H1 (cell line): ENCODE data around the gene CDC42SE1. TPM values are rescaled to one million over a fixed set of nuclear protein-coding genes. Genes with fewer than 3 reads are reported as not detected.
A peak's percentile ranks its signal among the peaks of the same experiment; 100 is the strongest.

Experiments used
- YY1 ChIP-seq: IDR thresholded peaks from 2 replicates; pipeline ENCODE4 v1.6.1; 2011; ENCODE audit warnings: low read depth, mild to moderate bottlenecking, low read length
- polyA plus RNA-seq, 7 experiments: library from polyadenylated mRNA; depleted of rRNA in 3 of 7; stranded (reverse) in 5 of 7; unstranded in 2 of 7; fragments of >200 nt in 5 of 7; fragments of 200-250 nt in 2 of 7; gene quantifications; 1 replicate in 5 of 7; 2 replicates in 1 of 7; 4 replicates in 1 of 7; pipeline versions ENCODE4 v1.2.1 to v1.2.3, GENCODE V29; 2011 to 2013; ENCODE audit warnings: missing spikeins in 2 of 7, mixed read lengths in 2 of 7
- total RNA-seq: library from RNA; stranded (reverse); fragmentation: NEBNext Ultra II Directional; extraction: Animal tissue kit (Norgen Biotek cat#: 25700); gene quantifications from 2 replicates; pipeline ENCODE4 v1.2.1, GENCODE V29; 2021
- TF ChIP-seq, protein P1 (sequence below): fragments of 300-600 bp; sonication (generic); IDR thresholded peaks from 2 replicates; pipeline ENCODE4 v1.7.1; 2012; ENCODE audit warnings: low read length, moderate library complexity, mild to moderate bottlenecking, inconsistent platforms; ENCODE audit not compliant: insufficient replicate concordance

CDC42SE1 gene
- total and polyA plus RNA-seq, 2 of the 8 experiments (the other 6 are each of a cell fraction or from before 2014, with no cell fraction given): 30.5 to 74.1 TPM

DNA sequence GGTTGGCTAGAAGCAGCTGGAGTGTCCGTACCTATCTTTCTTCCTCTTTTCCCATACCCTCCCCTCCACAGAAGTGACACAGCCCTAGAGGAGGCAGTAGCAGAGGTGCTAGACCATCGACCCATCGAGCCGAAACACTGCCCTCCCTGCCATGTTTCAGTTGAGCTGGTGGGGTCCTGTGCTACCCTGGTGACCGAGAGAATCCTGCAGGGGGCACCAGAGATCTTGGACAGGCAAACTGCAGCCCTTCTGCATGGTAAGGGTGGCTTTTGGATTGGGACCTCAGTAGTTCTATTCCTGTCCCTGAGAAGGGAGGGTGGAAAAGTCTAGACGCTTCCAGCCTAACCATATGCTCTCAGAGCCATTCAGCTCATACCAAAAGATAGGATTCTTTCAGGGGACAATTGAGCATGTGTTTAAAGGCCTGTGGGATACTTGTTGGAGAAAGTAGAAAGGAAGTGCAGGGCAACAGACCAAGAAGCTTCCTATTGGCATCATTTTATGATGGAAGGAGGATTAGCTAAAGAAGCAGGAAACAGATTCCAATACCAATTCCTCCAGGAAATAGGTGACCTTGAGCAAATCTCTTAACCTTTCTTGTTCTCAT lies 34.8 kb downstream of the CDC42SE1 start (continued):
- TF ChIP-seq, protein P1, sequence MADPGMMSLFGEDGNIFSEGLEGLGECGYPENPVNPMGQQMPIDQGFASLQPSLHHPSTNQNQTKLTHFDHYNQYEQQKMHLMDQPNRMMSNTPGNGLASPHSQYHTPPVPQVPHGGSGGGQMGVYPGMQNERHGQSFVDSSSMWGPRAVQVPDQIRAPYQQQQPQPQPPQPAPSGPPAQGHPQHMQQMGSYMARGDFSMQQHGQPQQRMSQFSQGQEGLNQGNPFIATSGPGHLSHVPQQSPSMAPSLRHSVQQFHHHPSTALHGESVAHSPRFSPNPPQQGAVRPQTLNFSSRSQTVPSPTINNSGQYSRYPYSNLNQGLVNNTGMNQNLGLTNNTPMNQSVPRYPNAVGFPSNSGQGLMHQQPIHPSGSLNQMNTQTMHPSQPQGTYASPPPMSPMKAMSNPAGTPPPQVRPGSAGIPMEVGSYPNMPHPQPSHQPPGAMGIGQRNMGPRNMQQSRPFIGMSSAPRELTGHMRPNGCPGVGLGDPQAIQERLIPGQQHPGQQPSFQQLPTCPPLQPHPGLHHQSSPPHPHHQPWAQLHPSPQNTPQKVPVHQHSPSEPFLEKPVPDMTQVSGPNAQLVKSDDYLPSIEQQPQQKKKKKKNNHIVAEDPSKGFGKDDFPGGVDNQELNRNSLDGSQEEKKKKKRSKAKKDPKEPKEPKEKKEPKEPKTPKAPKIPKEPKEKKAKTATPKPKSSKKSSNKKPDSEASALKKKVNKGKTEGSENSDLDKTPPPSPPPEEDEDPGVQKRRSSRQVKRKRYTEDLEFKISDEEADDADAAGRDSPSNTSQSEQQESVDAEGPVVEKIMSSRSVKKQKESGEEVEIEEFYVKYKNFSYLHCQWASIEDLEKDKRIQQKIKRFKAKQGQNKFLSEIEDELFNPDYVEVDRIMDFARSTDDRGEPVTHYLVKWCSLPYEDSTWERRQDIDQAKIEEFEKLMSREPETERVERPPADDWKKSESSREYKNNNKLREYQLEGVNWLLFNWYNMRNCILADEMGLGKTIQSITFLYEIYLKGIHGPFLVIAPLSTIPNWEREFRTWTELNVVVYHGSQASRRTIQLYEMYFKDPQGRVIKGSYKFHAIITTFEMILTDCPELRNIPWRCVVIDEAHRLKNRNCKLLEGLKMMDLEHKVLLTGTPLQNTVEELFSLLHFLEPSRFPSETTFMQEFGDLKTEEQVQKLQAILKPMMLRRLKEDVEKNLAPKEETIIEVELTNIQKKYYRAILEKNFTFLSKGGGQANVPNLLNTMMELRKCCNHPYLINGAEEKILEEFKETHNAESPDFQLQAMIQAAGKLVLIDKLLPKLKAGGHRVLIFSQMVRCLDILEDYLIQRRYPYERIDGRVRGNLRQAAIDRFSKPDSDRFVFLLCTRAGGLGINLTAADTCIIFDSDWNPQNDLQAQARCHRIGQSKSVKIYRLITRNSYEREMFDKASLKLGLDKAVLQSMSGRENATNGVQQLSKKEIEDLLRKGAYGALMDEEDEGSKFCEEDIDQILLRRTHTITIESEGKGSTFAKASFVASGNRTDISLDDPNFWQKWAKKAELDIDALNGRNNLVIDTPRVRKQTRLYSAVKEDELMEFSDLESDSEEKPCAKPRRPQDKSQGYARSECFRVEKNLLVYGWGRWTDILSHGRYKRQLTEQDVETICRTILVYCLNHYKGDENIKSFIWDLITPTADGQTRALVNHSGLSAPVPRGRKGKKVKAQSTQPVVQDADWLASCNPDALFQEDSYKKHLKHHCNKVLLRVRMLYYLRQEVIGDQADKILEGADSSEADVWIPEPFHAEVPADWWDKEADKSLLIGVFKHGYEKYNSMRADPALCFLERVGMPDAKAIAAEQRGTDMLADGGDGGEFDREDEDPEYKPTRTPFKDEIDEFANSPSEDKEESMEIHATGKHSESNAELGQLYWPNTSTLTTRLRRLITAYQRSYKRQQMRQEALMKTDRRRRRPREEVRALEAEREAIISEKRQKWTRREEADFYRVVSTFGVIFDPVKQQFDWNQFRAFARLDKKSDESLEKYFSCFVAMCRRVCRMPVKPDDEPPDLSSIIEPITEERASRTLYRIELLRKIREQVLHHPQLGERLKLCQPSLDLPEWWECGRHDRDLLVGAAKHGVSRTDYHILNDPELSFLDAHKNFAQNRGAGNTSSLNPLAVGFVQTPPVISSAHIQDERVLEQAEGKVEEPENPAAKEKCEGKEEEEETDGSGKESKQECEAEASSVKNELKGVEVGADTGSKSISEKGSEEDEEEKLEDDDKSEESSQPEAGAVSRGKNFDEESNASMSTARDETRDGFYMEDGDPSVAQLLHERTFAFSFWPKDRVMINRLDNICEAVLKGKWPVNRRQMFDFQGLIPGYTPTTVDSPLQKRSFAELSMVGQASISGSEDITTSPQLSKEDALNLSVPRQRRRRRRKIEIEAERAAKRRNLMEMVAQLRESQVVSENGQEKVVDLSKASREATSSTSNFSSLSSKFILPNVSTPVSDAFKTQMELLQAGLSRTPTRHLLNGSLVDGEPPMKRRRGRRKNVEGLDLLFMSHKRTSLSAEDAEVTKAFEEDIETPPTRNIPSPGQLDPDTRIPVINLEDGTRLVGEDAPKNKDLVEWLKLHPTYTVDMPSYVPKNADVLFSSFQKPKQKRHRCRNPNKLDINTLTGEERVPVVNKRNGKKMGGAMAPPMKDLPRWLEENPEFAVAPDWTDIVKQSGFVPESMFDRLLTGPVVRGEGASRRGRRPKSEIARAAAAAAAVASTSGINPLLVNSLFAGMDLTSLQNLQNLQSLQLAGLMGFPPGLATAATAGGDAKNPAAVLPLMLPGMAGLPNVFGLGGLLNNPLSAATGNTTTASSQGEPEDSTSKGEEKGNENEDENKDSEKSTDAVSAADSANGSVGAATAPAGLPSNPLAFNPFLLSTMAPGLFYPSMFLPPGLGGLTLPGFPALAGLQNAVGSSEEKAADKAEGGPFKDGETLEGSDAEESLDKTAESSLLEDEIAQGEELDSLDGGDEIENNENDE: no peak
- peak; percentile 74; the same call in 1 of the 2 replicates for TF ChIP-seq YY1
